Measurements from ENCODE around the gene RGS14.

DNA sequence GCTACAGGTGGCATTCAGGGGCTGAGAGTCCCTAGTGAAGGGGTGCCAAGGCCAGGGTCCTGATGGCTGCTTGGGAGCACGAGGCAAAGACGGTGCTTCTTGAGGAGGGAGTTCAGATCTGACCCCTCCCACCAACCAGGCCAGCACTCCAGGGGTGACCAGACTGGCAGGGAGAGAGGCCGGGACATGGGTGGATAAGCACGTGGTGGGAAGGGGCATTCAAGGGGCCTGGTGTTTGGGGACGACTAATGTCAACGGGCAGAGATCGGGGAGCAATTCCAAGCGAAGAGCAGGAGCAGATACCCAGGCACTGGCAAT is 4.5 kb downstream of the RGS14 start:
- TF ChIP-seq, protein P1, sequence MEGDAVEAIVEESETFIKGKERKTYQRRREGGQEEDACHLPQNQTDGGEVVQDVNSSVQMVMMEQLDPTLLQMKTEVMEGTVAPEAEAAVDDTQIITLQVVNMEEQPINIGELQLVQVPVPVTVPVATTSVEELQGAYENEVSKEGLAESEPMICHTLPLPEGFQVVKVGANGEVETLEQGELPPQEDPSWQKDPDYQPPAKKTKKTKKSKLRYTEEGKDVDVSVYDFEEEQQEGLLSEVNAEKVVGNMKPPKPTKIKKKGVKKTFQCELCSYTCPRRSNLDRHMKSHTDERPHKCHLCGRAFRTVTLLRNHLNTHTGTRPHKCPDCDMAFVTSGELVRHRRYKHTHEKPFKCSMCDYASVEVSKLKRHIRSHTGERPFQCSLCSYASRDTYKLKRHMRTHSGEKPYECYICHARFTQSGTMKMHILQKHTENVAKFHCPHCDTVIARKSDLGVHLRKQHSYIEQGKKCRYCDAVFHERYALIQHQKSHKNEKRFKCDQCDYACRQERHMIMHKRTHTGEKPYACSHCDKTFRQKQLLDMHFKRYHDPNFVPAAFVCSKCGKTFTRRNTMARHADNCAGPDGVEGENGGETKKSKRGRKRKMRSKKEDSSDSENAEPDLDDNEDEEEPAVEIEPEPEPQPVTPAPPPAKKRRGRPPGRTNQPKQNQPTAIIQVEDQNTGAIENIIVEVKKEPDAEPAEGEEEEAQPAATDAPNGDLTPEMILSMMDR (IDR thresholded peaks at IDR 0.05; ENCODE audit: insufficient read depth, low read length, poor library complexity, severe bottlenecking), result no peak
- TF ChIP-seq EZH2phosphoT487 (conservative IDR thresholded peaks at IDR 0.05; ENCODE audit: low read length), result no peak
